Measurements from ENCODE around the gene PAEP. TPM values are rescaled to one million over a fixed set of nuclear protein-coding genes. Genes with fewer than 3 reads are reported as not detected.

Gene PAEP
- total and polyA plus RNA-seq, 5 donors: not detected

GRCh38 chr9:135589596-135590485 is 28.3 kb downstream of the PAEP start:
- ATAC-seq (no peak), DNase-seq (no peak)
- intact Hi-C loops (cut with DNase I): no loop called here
- no peak overlapping the region for H3K4me3 ChIP-seq (ENCODE audit: low read length)
- no peaks in the 10 kb centered on the region for H3K27me3 ChIP-seq (ENCODE audit: control insufficient read depth, insufficient read depth)
- no peaks in the 10 kb centered on the region for H3K9me3 ChIP-seq (ENCODE audit: control insufficient read depth, low read length)
- no peak overlapping the region for H3K27ac ChIP-seq (ENCODE audit: low read length)
- H3K4me1 ChIP-seq (ENCODE audit: control insufficient read depth, insufficient read depth, low read length): no peaks in the 10 kb centered on the region
- WGBS: 74% methylated on average over 15 of the region's 15 CpGs

GRCh38 chr9:135590486-135591079 is 29.0 kb downstream of the PAEP start:
- WGBS: 81% methylated on average over 25 of the region's 25 CpGs
- no peaks in the 10 kb centered on the region for H3K4me1 ChIP-seq (ENCODE audit: control insufficient read depth, insufficient read depth, low read length)
- H3K4me3 ChIP-seq (ENCODE audit: low read length): no peak overlapping the region
- no peaks in the 10 kb centered on the region for H3K27me3 ChIP-seq (ENCODE audit: control insufficient read depth, insufficient read depth)
- no peak for ATAC-seq
- no peak for DNase-seq
- no peaks in the 10 kb centered on the region for H3K9me3 ChIP-seq (ENCODE audit: control insufficient read depth, low read length)
- intact Hi-C loops (cut with DNase I): no loop called here
- no peak overlapping the region for H3K27ac ChIP-seq (ENCODE audit: low read length)

- WGBS: 70% methylated on average over 22 of the region's 22 CpGs
- Histone ChIP-seq H3K9me3 (ENCODE audit: control insufficient read depth, low read length) (no peaks in the 10 kb centered on the region), H3K4me1 (ENCODE audit: control insufficient read depth, insufficient read depth, low read length) (no peaks in the 10 kb centered on the region), H3K27me3 (ENCODE audit: control insufficient read depth, insufficient read depth) (no peaks in the 10 kb centered on the region), H3K27ac (ENCODE audit: low read length) (no peak overlapping the region), H3K4me3 (ENCODE audit: low read length) (no peak overlapping the region)
- no peak for ATAC-seq
- DNase-seq: no peak
- intact Hi-C loops (cut with DNase I): no loop called here
These were observed 30.2 kb downstream of the PAEP start for GRCh38 chr9:135591506-135592330.

- intact Hi-C loops (cut with DNase I): no loop called here
- Histone ChIP-seq H3K27ac (ENCODE audit: low read length) (no peak overlapping the region), H3K9me3 (ENCODE audit: control insufficient read depth, low read length) (no peaks in the 10 kb centered on the region), H3K4me3 (ENCODE audit: low read length) (no peak overlapping the region), H3K27me3 (ENCODE audit: control insufficient read depth, insufficient read depth) (no peaks in the 10 kb centered on the region), H3K4me1 (ENCODE audit: control insufficient read depth, insufficient read depth, low read length) (no peaks in the 10 kb centered on the region)
- 66% methylated on average over 5 of the region's 5 CpGs for WGBS
- ATAC-seq: no peak
- no peak for DNase-seq
These were observed 30.7 kb downstream of the PAEP start for GRCh38 chr9:135592331-135592590.

DNA sequence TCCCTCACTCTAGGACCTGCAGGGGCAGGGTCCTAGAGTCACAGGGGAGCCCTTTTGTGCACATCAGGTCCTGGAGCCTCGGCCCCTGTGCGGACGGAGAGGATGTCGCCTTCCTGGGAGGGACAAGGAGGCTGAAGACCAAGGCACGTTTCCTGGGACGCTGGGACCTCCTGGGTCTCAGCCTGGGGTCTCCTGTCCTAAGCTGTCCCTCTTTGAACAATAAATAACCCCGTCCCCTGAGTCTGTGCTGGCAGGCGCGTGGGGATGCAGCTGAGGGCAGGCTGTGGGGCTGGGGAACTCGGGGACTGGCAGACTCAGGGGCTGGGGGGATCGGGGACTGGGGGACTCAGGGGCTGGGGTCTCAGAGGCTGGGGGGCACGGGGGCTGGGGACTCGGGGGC is 31.1 kb downstream of the PAEP start:
- no peaks in the 10 kb centered on the region for H3K4me1 ChIP-seq (ENCODE audit: control insufficient read depth, insufficient read depth, low read length)
- DNase-seq (no peak), ATAC-seq (no peak)
- no peaks in the 10 kb centered on the region for H3K27me3 ChIP-seq (ENCODE audit: control insufficient read depth, insufficient read depth)
- H3K9me3 ChIP-seq (ENCODE audit: control insufficient read depth, low read length): no peaks in the 10 kb centered on the region
- intact Hi-C loops (cut with DNase I): no loop called here
- 85% methylated on average over 13 of the region's 13 CpGs for WGBS
- no peak overlapping the region for H3K27ac ChIP-seq (ENCODE audit: low read length)
- no peak overlapping the region for H3K4me3 ChIP-seq (ENCODE audit: low read length)

DNA sequence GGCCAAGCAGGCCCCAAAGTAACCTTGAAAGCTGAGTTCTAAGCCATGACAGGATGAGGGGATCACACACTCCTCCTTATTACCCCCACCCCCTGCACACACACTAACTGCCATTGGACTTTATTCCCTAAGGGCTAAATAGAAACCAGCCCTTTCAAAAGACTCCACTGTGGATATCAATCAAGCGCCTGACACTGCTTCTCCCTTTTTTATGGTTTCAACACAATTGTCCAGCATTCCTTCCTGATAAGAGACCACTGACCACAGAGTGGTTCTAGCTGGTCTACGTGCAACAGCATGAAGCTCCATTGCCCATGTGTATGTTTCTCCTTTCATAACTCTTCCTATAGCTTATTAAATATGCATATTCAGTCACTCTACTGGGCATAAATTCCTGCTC is 34.7 kb downstream of the PAEP start:
- Histone ChIP-seq H3K27ac (ENCODE audit: low read length) (no peak overlapping the region), H3K4me1 (ENCODE audit: control insufficient read depth, insufficient read depth, low read length) (no peaks in the 10 kb centered on the region), H3K27me3 (ENCODE audit: control insufficient read depth, insufficient read depth) (no peaks in the 10 kb centered on the region), H3K9me3 (ENCODE audit: control insufficient read depth, low read length) (no peaks in the 10 kb centered on the region), H3K4me3 (ENCODE audit: low read length) (no peak overlapping the region)
- ATAC-seq (no peak), DNase-seq (no peak)
- 74% methylated on average over 2 of the region's 2 CpGs for WGBS
- intact Hi-C loops (cut with DNase I): no loop called here

- intact Hi-C loops (cut with DNase I): no loop called here
- Histone ChIP-seq H3K4me3 (ENCODE audit: low read length) (no peak overlapping the region), H3K27me3 (ENCODE audit: control insufficient read depth, insufficient read depth) (no peaks in the 10 kb centered on the region), H3K4me1 (ENCODE audit: control insufficient read depth, insufficient read depth, low read length) (no peaks in the 10 kb centered on the region), H3K27ac (ENCODE audit: low read length) (no peak overlapping the region), H3K9me3 (ENCODE audit: control insufficient read depth, low read length) (no peaks in the 10 kb centered on the region)
- ATAC-seq (no peak), DNase-seq (no peak)
- WGBS: 55% methylated on average over 5 of the region's 5 CpGs
These were observed 38.8 kb downstream of the PAEP start for GRCh38 chr9:135600296-135600817.

DNA sequence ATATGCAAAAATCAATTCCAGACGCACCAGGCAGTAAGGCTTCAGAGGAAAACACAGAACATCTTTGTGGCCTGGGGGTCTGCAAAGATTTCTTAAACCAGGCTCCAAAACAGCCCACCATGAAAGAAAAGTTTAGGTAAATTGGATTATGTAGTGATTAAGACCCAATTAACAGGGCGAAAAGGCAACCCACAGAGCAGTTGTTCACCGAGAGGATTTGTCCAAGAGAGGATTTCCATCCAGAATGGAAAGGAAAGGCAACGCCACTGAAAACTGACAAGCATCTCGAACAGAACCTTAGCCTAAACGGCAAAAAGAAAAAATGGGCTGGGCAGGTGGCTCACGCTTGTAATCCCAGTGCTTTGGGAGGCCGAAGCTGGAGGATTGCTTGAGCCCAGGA is 40.4 kb downstream of the PAEP start:
- DNase-seq (no peak), ATAC-seq (no peak)
- no peaks in the 10 kb centered on the region for H3K27me3 ChIP-seq (ENCODE audit: control insufficient read depth, insufficient read depth)
- no peaks in the 10 kb centered on the region for H3K9me3 ChIP-seq (ENCODE audit: control insufficient read depth, low read length)
- intact Hi-C loops (cut with DNase I): no loop called here
- no peak overlapping the region for H3K27ac ChIP-seq (ENCODE audit: low read length)
- 85% methylated on average over 8 of the region's 8 CpGs for WGBS
- no peaks in the 10 kb centered on the region for H3K4me1 ChIP-seq (ENCODE audit: control insufficient read depth, insufficient read depth, low read length)
- H3K4me3 ChIP-seq (ENCODE audit: low read length): no peak overlapping the region

DNA sequence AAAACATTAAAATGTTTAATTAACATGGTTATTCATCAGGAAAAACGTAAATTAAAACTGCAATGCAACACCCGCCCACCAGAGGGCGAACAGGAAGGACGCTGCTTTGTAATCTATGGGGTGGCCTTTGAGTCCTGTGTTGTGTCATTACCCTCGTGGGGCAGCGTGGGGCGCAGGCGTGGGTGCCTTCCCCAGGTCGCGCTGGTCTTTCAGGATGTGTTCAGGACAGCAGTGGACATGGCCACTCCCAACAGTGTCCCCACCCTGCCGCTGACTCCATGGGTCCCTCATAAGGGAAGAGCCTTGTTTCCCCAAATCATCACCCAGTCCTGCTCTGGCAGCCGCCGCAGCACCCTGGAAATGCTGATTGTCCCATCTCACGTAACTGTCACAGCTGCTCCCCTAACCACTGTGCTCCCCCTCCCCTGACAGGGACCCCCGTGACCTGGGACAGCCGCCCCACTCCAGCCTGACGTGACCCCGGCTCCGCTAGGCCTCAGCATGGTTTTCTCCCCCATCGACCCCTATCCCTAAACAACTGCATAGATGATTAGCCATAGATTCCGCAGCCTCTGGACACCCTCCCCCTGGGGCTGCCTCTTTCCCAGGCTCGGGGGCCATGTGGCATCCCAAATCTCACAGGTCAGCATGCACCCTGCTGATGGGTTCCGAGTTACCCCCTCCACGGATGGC is 41.4 kb downstream of the PAEP start:
- H3K27me3 ChIP-seq (ENCODE audit: control insufficient read depth, insufficient read depth): no peaks in the 10 kb centered on the region
- peak; percentile 37 to 47 for ATAC-seq
- no peaks in the 10 kb centered on the region for H3K4me1 ChIP-seq (ENCODE audit: control insufficient read depth, insufficient read depth, low read length)
- intact Hi-C loops (cut with DNase I): no loop called here
- 55% methylated on average over 24 of the region's 24 CpGs for WGBS
- H3K9me3 ChIP-seq (ENCODE audit: control insufficient read depth, low read length): no peaks in the 10 kb centered on the region
- no peak overlapping the region for H3K4me3 ChIP-seq (ENCODE audit: low read length)
- DNase-seq: peak in 1 of 3 donors; percentile 60
- no peak overlapping the region for H3K27ac ChIP-seq (ENCODE audit: low read length)

- no peak overlapping the region for H3K27ac ChIP-seq (ENCODE audit: low read length)
- no peaks in the 10 kb centered on the region for H3K9me3 ChIP-seq (ENCODE audit: control insufficient read depth, low read length)
- intact Hi-C loops (cut with DNase I): no loop called here
- no peaks in the 10 kb centered on the region for H3K27me3 ChIP-seq (ENCODE audit: control insufficient read depth, insufficient read depth)
- DNase-seq (no peak), ATAC-seq (no peak)
- H3K4me1 ChIP-seq (ENCODE audit: control insufficient read depth, insufficient read depth, low read length): no peaks in the 10 kb centered on the region
- 76% methylated on average over 31 of the region's 31 CpGs for WGBS
- no peak overlapping the region for H3K4me3 ChIP-seq (ENCODE audit: low read length)
These were observed 43.1 kb downstream of the PAEP start for GRCh38 chr9:135604437-135605237.

All from right cardiac atrium (tissue), 5 donors.